K562 (cell line): ENCODE results near the gene DGAT2. TPM values are rescaled to one million over a fixed set of nuclear protein-coding genes. Genes with fewer than 3 reads are reported as not detected.

Source experiments
- ARID4B ChIP-seq: sonication (generic); formaldehyde crosslinking; IDR thresholded peaks from 2 replicates; pipeline ENCODE4 v1.8.0; 2022; ENCODE audit warnings: mild to moderate bottlenecking, missing genetic modification reagents
- E4F1 ChIP-seq: fragments of 250-450 bp; sonication (Bioruptor Pico); IDR thresholded peaks from 2 replicates; pipeline ENCODE4 v1.5.0; 2021; ENCODE audit warnings: mild to moderate bottlenecking, borderline replicate concordance
- ELF1 ChIP-seq: fragments of 200-800 bp; sonication (Bioruptor generic); IDR thresholded peaks from 2 replicates; pipeline ENCODE4 v1.6.1; 2016; ENCODE audit warnings: missing genetic modification characterization, missing compliant biosample characterization
- FOXO4 ChIP-seq: fragments of 450-650 bp; formaldehyde crosslinking; IDR thresholded peaks from 2 replicates; pipeline ENCODE4 v1.4.0; 2020; ENCODE audit warnings: mild to moderate bottlenecking, moderate library complexity
- JUND ChIP-seq, 2 experiments: IDR thresholded peaks; 2 replicates in 1 of 2; 3 replicates in 1 of 2; pipeline ENCODE4 v1.6.1; 2011; ENCODE audit warnings: borderline replicate concordance in 2 of 2, low read depth in 2 of 2, low read length in 2 of 2, improper control_type of control experiment in 1 of 2, missing biosample characterization in 1 of 2, missing genetic modification characterization in 1 of 2, missing genetic modification reagents in 1 of 2
- MCM7 ChIP-seq, 2 experiments: fragments of 450-650 bp; IDR thresholded peaks; 2 replicates each; pipeline ENCODE4 v1.6.1; 2016 to 2018
- PKNOX1 ChIP-seq: fragments of 450-650 bp; IDR thresholded peaks from 2 replicates; pipeline ENCODE4 v1.6.1; 2016
- PTBP1 ChIP-seq: fragments of 200-400 bp; formaldehyde crosslinking; IDR thresholded peaks from 2 replicates; pipeline ENCODE4 v1.6.1; 2017; ENCODE audit warnings: low read depth, low read length
- RCOR1 ChIP-seq, 2 experiments: IDR thresholded peaks; 2 replicates each; pipeline ENCODE4 v1.6.1; 2012; ENCODE audit warnings: low read depth in 2 of 2, low read length in 2 of 2, borderline replicate concordance in 1 of 2, improper control_type of control experiment in 1 of 2
- SFPQ ChIP-seq: fragments of 200-400 bp; formaldehyde crosslinking; IDR thresholded peaks from 2 replicates; pipeline ENCODE4 v1.6.1; 2017; ENCODE audit warnings: mild to moderate bottlenecking, low read depth, low read length, moderate library complexity
- TAL1 ChIP-seq: fragments of 450-650 bp; IDR thresholded peaks from 2 replicates; pipeline ENCODE4 v1.6.1; 2016; ENCODE audit warnings: mild to moderate bottlenecking
- ZFP36 ChIP-seq: fragments of 150-350 bp; IDR thresholded peaks from 2 replicates; pipeline ENCODE4 v1.6.1; 2018; ENCODE audit warnings: low read length, low read depth; ENCODE audit not compliant: partially characterized antibody
- ZNF436 ChIP-seq: fragments of 250-450, 450-650 bp; sonication (Bioruptor Pico); formaldehyde crosslinking; IDR thresholded peaks from 2 replicates; pipeline ENCODE4 v1.7.0; 2020; ENCODE audit warnings: mild to moderate bottlenecking
- ZZZ3 ChIP-seq: fragments of 450-650 bp; IDR thresholded peaks from 2 replicates; pipeline ENCODE4 v1.6.1; 2016; ENCODE audit warnings: antibody characterized with exemption, mild to moderate bottlenecking, moderate library complexity
- polyA plus RNA-seq, 8 experiments: library from polyadenylated mRNA; depleted of rRNA in 4 of 8; stranded (reverse) in 5 of 8; unstranded in 3 of 8; fragments of >200 nt; fragmentation: Nextera tagmentation in 2 of 8; fragmentation: Illumina TruSeq in 1 of 8; extraction: Ambion mirVana in 2 of 8; extraction: Trizol in 1 of 8; gene quantifications; 2 replicates each; pipeline versions ENCODE4 v1.2.1 to v1.2.3, GENCODE V29; 2011 to 2014; ENCODE audit warnings: inconsistent platforms in 1 of 8, missing spikeins in 1 of 8
- total RNA-seq, 7 experiments: library from RNA; depleted of rRNA in 6 of 7; stranded (reverse); fragments of >200 nt in 6 of 7; fragmentation: Illumina TruSeq in 2 of 7; extraction: Trizol in 2 of 7; gene quantifications; 2 replicates each; pipeline versions ENCODE4 v1.2.1 to v1.2.3, GENCODE V29; 2011 to 2021; ENCODE audit warnings: low replicate concordance in 1 of 7

The DGAT2 gene
- total and polyA plus RNA-seq, 9 of the 15 experiments (the other 6 are each of a cell fraction or from before 2014, with no cell fraction given) = 0.68 to 2.8 (median 1.8) TPM

- TF ChIP-seq ZZZ3 (no peak), ZFP36 (peak; percentile 100), RCOR1 (IDR thresholded peaks at IDR 0.05; ENCODE audit: borderline replicate concordance in 1 of 2, low read depth in 2 of 2, low read length in 2 of 2) (peak in 1 of 2 experiments; percentile 62; a peak in 1 of 4 replicates), PKNOX1 (peak; percentile 63), SFPQ (no peak), TAL1 (no peak), JUND (IDR thresholded peaks at IDR 0.05; ENCODE audit: borderline replicate concordance, low read depth, low read length) (no peak), JUND (tag; IDR thresholded peaks at IDR 0.05; ENCODE audit: borderline replicate concordance, low read depth, low read length) (peak; percentile 36; the same call in 1 of the 3 replicates), PTBP1 (no peak), MCM7 (IDR thresholded peaks at IDR 0.05) (no peak), FOXO4 (CRISPR knock-in tag) (no peak), ELF1 (tag) (peak; percentile 25; the same call in 1 of the 2 replicates), ARID4B (no peak), E4F1 (CRISPR knock-in tag) (no peak), ZNF436 (CRISPR knock-in tag) (peak; percentile 82)
These were observed 5.2 kb downstream of the DGAT2 start (continued) for GRCh38 chr11:75773595-75774353.
